ENCODE data around the gene LIMS1. TPM values are rescaled to one million over a fixed set of nuclear protein-coding genes. Genes with fewer than 3 reads are reported as not detected.
"Not testable (repeated sequence)": the region's sequence is repeated elsewhere in the genome, so short reads cannot be mapped to it uniquely, and the experiment has no call there.

LIMS1 gene
- total RNA-seq, 1 donor from 2014 or later: 217 TPM

DNA sequence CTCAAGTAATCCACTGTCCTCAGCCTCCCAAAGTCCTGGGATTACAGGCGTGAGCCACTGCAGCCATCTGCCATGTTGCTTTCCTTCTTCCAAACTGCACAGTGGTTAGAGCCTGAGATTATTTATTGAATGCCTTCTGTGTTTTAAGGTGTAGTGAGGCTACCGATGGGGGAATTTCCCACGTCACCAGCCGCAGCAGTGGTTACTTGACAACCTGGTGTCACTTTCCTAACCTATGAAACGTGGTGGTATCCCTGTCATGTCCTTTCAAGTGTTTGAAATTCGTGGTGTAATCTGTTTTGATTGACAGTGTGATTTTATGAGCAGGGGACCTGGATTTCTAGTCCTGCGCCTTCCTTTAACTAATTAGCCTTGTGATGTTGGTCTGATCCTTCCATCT, 124.3 kb downstream of the LIMS1 start:
- DNase-seq (ENCODE audit: low read depth in 2 of 2): not testable (repeated sequence)

DNA sequence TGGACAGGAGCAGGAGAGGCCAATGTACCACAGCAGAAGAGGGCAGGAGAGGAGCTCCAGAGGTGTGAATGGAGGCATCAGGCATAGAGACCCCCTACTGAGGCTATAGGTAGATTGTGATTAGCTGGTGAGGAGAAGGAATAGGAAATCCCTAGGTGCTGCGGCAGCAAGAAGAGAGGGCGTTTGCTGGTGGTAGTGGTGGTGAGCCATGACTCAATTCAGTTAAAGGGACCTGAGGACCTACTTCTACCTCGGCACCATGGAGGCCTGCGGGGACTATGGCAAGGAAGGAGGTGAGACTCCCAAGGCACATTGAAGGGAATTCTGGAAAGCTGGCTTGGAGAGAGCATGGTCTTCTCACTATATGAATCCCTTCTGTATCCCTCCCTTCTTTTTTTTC, 127.2 kb downstream of the LIMS1 start:
- not testable (repeated sequence) for DNase-seq (ENCODE audit: low read depth in 2 of 2)

DNA sequence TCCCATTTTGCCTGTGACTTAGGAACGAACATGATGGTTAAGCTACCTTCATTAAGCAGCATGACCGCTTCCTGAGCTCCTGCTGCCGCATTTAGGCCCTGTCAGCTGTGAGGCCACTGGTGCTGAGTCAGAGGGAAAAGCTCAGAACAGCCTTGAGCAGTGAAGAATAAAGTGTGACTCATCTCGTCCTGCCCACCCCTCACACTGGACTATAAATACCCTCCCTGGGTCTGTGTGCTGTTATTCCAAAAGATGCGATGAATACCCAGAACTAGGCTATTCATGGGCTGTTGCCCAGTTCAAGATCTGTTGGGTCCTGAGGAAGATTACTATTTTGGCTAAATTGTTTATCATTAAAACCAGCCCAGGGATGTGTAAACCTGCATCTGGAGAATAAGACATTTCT, 127.9 kb downstream of the LIMS1 start:
- DNase-seq (ENCODE audit: low read depth in 2 of 2): peak in 1 of 2 donors; percentile 88

DNA sequence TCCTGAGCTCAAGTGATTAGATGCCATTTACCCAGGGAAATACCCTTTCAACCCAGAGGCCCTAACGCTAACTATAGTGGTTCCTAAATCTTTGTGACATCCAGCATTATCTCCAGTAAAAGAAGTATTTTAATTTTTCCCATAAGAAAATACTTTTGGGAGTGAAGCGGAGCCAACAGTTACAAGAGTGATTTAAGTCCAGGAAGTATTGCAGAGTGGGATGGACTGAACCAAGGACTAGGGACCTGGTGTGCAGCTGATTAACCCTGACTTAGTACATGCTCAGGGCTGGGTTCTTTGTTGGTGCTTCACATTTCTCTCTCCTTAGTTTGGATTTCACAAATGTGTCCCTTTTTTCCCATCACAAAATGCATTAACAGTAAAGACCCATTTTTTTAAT, 129.1 kb downstream of the LIMS1 start:
- not testable (repeated sequence) for DNase-seq (ENCODE audit: low read depth in 2 of 2)

DNA sequence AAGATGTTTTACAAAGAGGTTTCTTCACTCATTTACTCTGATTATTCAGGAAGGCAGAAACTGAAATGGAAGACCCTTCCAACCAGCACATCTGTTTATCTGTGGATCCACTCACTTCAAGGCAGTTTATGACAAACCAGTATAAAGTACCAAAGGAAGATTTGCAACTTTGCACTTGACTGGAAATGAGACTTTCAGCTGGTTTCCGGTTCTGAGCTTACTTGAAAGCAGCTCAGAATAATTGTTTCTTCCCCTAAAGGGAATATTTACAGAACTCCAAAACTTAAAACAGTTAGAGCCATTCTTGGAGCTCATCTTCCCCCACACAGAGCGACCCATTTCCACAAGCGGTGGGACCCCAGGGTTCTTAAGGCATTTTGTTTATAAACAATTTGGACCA, 129.8 kb downstream of the LIMS1 start:
- DNase-seq (ENCODE audit: low read depth in 2 of 2): not testable (repeated sequence)

DNA sequence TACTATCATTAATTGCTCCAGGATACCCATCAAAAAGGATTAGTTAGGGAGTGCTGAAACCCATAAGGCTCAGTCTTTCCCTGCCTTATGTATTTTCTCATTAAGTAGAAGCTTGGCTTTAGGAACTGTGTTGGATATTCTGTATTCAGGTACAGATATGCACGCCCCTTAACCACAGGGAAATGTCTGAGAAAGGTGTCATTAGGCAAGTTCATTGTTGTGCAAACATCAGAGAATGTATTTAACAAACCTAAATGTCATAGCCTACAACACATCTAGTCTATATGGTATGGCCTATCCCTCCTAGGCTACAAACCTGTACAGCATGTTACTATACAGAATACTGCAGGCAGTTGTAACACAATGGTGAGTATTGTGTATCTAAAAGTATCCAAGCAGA, 130.7 kb downstream of the LIMS1 start:
- DNase-seq (ENCODE audit: low read depth in 2 of 2): not testable (repeated sequence)

DNA sequence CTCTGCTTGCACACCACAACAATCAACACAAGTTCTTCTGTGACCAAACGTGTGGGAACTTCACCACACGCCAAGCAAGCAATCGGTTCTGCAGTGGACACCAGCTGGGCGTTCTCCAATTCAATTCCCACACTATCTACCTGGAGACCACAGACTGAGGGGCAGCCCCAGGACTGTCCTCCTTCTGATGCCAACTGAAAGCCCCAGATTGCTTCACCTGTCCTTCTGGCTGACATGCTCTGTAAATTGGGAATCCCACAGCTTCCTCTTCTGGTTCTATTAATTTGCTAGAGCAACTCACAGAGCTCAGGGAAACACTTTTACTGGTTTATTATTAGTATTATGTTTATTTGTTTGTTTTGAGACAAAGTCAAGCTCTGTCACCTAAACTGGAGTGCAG, 131.7 kb downstream of the LIMS1 start:
- not testable (repeated sequence) for DNase-seq (ENCODE audit: low read depth in 2 of 2)

DNA sequence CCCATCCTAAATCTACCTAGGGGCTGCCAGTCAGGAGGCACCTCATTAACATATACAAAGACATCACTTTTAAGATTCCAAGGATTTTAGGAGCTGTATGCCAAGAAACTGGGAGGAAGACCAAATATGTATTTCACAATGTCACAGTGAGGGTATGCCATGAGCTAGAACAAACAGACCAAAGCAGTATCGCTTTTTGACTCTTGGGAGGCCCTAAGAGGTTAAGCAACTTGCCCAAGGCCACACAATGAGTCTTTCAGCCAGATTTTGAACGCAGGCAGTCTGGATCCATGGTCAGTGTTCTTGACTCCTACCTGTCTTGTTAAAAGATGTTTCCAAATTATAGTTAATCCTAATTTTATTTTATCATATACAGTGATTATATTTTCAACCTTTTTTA, 132.9 kb downstream of the LIMS1 start:
- DNase-seq (ENCODE audit: low read depth in 2 of 2): not testable (repeated sequence)

DNA sequence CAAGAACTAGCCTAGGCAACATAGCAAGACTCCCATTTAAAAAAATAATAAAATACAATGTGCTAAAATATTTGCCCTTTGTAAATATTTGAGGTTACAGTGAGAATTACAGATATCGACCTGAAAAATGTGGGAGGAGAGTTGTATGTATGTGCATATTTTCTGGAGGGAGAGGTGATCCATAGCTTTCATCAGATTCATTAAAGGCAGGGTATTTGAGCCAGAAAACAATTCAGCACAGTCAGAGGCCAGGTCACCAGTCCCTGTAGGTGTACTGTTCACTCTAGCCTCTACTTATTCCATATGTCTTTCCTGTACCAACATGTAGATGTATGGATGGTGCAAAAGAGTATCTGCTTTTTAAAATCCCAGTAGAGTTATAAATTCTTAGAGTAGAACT, 136.0 kb downstream of the LIMS1 start:
- not testable (repeated sequence) for DNase-seq (ENCODE audit: low read depth in 2 of 2)

DNA sequence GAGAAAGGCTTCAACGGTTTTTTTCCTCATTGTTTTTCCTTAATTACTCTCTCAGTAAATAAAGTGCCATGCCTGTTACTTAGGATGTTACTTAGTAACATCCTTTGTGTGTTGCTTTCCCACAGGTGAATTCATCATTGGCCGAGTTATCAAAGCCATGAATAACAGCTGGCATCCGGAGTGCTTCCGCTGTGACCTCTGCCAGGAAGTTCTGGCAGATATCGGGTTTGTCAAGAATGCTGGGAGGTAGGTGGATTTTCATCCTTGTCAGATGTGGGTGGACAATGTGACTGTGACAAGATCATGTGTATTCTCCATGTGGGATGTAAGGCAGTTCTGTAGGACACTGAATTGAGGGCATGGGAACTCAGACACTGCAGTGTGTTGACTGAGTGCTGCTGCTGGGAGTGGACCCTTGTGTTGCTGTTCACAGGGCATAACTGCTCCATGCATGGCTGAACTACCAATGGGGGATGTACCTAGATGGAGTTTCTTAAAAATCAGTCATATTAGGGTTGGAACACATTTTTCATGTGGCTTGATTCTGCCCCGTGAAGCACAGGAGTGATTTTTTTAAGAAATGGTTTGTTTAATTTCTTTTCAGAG, 138.0 kb downstream of the LIMS1 start:
- peak in 1 of 2 donors; percentile 7 for DNase-seq (ENCODE audit: low read depth in 2 of 2)

DNA sequence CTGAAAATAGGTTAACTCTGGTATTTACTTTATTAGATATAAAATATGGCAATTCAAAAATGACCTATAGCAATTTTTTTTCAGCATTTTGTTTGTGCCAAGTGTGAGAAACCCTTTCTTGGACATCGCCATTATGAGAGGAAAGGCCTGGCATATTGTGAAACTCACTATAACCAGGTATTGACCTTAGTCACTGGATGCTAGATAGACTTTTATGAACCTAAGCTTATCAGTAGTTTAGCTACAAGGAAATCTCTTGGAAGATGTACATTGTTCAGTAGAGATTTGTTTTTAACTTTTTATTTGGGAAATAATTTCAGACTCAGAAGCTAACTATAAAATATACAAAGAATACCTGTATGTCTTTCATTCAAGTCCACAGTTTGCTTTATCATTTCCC, 142.3 kb downstream of the LIMS1 start:
- not testable (repeated sequence) for DNase-seq (ENCODE audit: low read depth in 2 of 2)

DNA sequence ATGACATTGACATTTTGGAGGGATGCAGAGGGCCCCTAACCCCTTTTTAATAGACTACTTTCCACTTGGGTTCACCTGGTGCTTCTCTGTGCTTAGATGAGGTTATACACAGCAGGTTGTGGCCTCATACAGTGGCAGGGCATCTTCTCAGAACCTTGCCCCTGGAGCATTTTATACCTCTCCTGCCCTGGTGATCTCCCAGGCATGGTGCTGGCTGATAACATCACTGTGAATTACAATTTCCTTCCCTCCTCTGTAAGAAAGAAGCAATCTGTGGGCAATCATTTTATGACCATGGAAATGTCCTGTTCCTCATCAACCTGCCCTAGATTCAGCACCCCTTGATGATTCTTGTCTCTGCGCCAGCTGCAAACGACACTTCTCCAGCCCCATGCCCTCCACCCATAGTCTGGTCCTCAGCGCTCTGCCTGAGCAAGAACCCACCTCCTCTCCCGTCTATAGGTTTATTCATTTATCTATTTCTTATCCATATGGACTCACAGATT, 143.0 kb downstream of the LIMS1 start:
- DNase-seq (ENCODE audit: low read depth in 2 of 2): peak in 1 of 2 donors; percentile 40

DNA sequence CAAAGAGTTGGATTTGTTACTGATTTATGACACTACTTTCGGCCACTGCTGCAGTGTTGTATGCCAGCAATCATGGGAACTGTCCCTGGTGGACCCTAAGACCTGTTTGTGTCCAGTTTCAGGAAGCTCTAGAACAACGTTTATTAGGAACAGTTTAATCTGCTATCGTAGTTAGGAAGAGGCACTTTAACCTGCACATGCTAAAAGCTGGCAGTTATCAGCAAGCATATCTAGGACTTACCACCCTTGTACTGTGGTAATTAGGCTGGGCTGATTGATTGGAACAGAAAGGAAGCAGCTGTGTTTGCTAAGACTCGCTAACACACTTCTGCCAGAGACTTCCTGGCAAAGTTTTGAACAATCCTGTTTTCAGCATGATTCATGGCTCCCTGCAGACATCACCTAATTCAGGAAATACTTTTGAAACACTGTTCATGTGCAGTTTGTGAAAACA, 144.0 kb downstream of the LIMS1 start:
- DNase-seq (ENCODE audit: low read depth in 2 of 2): peak; percentile 88 to 96

DNA sequence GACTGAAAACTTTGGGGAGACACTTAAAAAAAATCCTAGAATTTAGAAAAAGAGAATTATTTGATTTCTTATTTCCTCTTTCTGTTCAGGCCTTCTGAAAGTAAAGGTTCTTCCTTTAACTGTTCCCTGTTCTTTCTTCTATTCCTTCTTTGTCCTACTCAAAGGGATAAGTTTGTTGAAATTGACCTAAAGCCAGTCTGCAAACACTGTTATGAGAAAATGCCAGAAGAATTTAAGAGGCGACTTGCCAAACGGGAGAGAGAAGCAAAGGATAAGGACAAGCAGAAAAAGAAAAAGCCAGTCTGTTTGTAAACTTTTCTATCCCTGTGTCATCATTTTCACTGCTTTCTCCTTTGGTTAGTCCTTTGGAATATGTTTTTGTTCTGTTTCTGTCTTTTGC, 146.5 kb downstream of the LIMS1 start:
- not testable (repeated sequence) for DNase-seq (ENCODE audit: low read depth in 2 of 2)

DNA sequence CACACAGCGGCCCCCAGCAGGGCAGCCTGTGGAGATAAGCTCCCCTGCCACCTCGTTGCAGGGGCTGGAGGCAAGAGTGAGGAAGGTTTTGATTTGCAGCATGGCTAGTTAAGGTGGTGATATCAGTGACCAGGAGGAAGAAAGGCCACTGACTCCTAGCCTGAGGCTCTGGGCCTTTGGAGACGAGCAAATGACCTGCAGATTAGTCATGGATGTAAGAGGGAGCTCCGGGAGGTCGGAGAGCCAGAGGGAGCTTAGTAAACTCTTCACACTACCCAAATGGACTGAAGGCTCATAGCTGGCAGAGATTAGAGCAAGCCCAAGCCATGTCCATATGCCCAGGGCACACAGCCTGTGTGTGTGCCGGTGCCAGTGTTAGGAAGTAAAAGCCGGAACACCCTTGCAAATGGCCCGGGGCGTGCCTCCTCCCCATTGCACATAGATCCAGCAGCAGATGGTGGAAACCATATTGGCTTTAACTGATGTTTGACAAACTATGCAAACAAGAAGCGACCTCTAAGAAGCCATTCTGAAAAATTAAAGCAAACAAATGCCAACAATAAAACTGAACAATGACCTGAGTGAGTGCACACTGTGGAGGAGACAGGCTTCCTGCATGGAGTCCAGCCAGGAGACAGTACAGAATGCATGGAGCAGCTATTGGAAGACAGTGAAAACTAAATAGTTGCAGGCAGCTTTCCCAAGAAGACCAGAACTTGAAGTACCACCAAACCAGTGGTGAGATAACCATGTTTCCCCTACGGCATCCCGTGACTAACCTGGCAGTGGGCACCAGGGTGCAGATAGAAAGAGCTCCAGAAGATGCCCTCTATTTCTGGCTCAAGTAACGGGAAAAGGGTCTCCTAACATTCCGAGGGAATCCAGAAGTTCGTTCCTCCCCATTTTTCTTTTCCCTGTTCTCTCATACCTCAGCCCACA, 154.8 kb downstream of the LIMS1 start:
- DNase-seq (ENCODE audit: low read depth in 2 of 2): peak in 1 of 2 donors; percentile 44

DNA sequence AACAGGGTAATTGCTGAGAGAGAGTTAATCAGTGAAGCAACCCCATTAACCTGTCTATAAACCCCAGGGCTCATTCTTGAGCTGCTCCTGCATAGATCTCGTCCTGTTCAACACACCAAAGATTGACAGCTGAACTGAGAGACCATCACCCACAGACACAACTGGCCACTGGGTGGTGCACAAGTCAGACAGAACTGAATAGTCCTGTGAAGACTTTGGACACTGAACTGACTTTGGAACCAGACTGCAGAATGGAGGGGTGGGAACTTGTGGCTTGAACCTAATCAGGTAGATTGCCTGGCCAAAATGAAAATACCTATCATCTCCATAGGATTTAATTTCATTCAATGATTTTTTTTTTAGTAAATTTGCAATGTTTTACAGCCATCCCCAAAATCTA, 155.7 kb downstream of the LIMS1 start:
- not testable (repeated sequence) for DNase-seq (ENCODE audit: low read depth in 2 of 2)

DNA sequence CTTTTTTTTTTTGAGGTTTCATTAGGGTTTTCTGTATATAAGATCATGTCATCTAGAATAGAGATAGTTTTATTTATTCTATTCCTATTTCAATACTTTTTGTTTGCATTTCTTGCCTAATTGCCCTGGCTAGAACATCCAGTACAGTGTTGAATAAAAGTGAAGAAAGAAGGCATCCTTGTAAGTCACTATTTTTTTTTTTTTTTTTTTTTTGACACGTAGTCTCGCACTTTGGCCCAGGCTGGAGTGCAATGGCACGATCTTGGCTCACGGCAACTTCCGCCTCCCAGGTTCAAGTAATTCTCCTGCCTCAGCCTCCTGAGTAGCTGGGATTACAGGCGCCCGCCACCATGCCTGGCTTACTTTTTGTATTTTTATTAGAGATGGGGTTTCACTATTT, 157.2 kb downstream of the LIMS1 start:
- DNase-seq (ENCODE audit: low read depth in 2 of 2): no peak

DNA sequence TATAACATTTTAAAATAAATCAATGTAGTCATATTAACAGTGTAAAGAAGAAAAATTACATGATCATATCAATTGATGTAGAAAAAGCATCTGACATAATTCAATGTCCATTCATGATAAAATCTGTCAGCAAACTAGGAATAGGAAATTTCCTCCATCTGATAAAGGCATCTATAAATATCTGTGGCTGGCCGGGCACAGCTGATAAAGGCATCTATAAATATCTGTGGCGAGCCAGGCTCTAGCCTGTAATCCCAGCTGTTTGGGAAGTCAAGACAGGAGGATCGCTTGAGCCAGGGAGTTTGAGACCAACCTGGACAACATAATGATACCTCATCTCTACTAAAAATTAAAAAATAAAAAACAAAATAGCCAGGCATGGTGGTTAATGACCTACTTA, 166.9 kb downstream of the LIMS1 start:
- DNase-seq (ENCODE audit: low read depth in 2 of 2): no peak

DNA sequence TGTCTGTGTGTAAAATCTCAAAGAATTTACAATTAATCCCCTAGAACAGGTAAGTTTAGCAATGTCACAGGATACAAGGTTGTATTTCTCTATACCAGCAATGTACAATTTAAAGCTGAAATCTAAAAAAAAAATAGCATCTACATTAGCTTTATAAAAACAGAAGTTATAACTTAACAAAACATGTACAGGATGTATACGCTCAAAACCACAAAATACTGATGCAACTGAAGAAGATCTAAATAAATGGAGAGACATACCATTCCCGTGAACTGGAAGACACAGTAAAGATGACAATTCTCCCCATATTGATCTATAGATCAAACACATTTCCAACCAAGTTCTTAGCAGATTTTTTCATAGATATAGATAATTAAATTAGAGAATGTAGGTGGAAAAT, 167.5 kb downstream of the LIMS1 start:
- DNase-seq (ENCODE audit: low read depth in 2 of 2): no peak

DNA sequence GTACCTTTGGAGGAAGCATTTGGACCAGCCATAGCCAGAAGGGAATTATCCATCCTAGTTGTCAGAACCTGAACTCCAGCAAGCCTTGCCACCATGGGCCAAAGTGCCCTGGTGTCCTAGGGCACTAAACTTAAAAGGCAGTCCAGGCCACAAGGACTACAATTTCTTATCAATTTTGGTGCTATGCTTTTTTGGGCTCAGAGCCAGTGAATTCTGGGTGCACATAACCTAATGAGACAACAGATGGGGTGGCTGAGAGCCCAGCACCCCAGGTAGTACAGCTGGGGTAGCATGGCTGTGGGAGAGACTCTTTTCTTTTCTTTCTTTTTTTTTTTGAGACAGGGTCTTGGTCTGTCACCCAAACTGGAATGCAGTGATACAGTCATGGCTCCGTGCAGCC, 170.6 kb downstream of the LIMS1 start:
- DNase-seq (ENCODE audit: low read depth in 2 of 2): no peak

DNA sequence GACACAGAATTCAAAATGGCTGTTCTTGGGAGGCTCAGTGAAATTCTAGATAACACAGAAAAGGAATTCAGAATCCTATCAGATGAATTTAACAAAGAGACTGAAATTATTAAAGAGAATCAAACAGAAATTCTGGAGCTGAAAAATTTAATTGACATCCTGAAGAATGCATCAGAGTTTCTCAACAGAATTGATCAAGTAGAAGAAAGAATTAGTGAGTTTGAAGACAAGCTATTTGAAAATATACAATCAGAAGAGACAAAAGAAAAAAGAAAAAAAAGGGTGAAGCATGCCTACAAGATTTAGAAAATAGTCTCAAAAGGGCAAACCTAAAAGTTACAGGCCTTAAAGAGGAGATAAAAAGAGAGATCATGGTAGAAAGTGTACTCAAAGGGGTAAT, 173.0 kb downstream of the LIMS1 start:
- no peak for DNase-seq (ENCODE audit: low read depth in 2 of 2)

DNA sequence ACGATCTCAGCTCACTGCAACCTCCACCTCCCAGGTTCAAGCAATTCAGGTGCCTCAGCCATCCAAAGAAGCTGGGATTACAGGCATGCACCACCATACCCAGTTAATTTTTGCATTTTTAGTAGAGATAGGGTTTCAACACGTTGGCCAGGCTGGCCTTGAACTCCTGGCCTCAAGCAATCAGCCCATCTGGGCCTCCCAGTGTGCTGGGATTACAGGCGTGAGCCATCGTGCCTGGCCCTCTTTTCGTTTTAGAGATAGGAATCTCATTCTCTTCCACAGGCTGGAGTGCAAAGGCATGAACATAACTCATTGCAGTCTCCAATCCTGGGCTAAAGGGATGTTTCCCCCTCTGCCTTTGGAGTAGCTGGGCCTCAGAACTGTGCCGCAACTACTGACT, 182.7 kb downstream of the LIMS1 start:
- DNase-seq (ENCODE audit: low read depth in 2 of 2): not testable (repeated sequence)

All from dermis microvascular lymphatic vessel endothelial cell (primary cell).